Duodenal mucosa (tissue), 2 donors: ENCODE measurements around the gene APCDD1L.

ENCODE experiments used
- H3K27ac ChIP-seq: one replicate; pipeline ENCODE4 v1.7.0; 2013; ENCODE audit warnings: low read depth, low read length
- H3K27me3 ChIP-seq, 2 donors: one replicate each; pipeline ENCODE4 v1.7.0; 2013; ENCODE audit warnings: low read length in 2 of 2, control low read depth in 1 of 2; ENCODE audit not compliant: insufficient read depth in 2 of 2, control insufficient read depth in 1 of 2
- H3K36me3 ChIP-seq, 2 donors: one replicate each; pipeline ENCODE4 v1.7.0; 2013; ENCODE audit warnings: low read length in 2 of 2, control low read depth in 1 of 2; ENCODE audit not compliant: insufficient read depth in 2 of 2, control insufficient read depth in 1 of 2
- H3K4me1 ChIP-seq, 2 donors: one replicate each; pipeline ENCODE4 v1.7.0; 2013; ENCODE audit warnings: low read length in 2 of 2, control low read depth in 1 of 2; ENCODE audit not compliant: insufficient read depth in 2 of 2, control insufficient read depth in 1 of 2
- H3K4me3 ChIP-seq, 2 donors: one replicate each; pipeline ENCODE4 v1.7.0; 2013; ENCODE audit warnings: low read length in 2 of 2, low read depth in 1 of 2
- H3K9ac ChIP-seq, 2 donors: one replicate each; pipeline ENCODE4 v1.7.0; 2013; ENCODE audit warnings: low read length in 2 of 2, low read depth in 1 of 2
- H3K9me3 ChIP-seq, 2 donors: one replicate each; pipeline ENCODE4 v1.7.0; 2013; ENCODE audit warnings: low read length in 2 of 2, control low read depth in 1 of 2; ENCODE audit not compliant: control insufficient read depth in 1 of 2

Gene APCDD1L

DNA sequence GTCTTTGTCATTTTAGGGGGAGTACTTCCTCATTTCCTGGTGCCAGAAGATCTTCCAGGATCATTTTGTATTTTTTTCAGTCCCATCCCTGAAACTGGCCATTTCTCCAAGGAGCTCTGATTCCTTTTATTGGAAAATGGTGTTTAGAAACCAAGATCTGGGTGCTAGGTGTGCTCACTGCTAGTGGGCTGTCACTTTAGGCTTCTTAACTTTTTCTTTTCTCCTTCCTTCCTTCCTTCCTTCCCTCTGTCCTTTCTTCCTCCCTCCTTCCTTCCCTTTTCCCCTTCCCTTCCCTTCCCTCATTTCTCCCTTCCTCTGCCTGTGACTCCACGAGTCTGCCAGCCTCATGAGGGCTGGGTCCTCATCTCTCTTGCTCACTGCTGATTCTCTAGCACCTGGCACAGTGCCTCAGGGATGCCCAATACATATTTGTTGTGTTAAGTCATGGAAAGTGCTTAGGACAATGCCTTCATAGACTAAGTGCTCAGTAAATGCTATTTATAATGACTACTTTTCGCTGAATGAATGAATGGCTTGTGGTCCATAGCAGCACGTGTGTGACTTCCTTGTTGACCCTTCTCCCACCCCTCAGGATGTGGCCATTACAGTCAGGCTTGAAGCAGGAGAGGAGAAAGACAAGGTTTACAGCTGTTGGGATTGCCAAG is 36.9 kb downstream of the APCDD1L start:
- Histone ChIP-seq H3K9ac (no peak overlapping the region), H3K9me3 (peaks cover 0 to 3% of the 10 kb centered on the region in 2 donors), H3K27me3 (peaks cover 0 to 2% of the 10 kb centered on the region in 2 donors), H3K27ac (no peak overlapping the region), H3K4me3 (no peak overlapping the region), H3K4me1 (peaks cover 4 to 10% of the 10 kb centered on the region in 2 donors), H3K36me3 (no peaks in the 10 kb centered on the region)

DNA sequence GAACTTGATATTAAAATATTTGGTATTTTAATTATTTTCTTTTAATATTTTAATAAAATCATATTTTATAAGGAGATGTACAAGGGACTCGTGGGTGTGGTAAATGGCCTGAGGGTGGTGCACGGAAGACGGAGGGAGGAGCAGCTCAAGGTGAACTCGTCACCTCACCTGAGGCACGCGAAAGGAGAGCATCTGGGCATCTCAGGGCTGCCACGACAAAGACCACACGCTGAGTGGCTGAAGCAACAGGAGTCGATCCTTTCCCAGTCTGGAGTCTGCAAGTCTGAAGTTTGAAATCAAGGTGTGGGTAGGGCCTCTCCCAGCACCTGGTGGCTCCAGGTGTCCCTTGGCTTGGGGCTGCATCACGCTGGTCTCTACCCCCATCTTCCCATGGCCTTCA is 39.7 kb downstream of the APCDD1L start:
- no peak overlapping the region for H3K27ac ChIP-seq
- no peak overlapping the region for H3K9ac ChIP-seq
- H3K36me3 ChIP-seq: no peaks in the 10 kb centered on the region
- no peaks in the 10 kb centered on the region for H3K4me1 ChIP-seq
- no peak overlapping the region for H3K4me3 ChIP-seq
- no peaks in the 10 kb centered on the region for H3K27me3 ChIP-seq
- H3K9me3 ChIP-seq: peaks cover 0 to 3% of the 10 kb centered on the region in 2 donors

DNA sequence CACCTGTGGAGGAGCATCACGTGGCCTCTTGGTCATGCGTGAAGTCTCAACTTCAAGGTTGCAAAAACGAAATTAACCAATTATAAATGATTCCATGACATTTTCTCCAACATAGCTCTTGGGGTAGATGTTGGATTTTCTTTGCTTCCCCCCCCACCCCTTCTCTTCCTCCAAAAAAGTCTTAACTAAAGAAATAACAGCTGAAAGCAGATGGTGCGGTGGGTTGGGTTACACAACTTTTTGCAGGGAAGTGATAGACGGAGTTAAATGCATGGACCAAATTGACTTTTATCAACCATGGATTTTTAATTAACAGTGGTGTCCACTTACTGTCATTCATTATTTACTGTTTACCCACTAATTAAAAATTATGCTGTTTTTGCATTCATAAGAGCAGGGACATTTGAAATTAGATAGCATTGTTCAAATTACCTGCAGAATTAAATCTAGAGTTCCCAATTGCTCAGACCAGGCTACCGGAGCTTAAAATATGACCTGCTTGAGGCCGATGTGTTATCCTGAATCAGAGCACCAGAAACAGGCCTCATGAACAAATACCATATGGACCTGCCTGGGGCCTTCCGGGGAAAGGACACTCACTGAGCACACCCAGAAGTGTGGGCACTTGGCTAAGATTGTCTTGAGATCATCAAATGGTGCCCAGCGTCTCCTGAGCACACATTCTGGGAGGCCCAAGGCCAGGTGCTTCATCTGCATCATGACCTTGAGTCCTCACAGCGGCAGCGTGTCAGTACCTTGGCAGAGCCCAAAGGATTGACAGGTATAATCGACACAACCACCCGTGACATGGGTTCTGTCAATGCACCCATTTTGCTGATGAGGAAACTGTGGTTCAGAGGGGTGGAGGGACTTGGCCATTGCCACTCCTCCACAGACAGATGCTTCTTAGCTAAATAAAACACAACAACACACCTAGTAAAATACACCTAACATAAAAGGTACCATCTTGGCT is 41.5 kb downstream of the APCDD1L start:
- H3K4me3 ChIP-seq: no peak overlapping the region
- no peak overlapping the region for H3K27ac ChIP-seq
- no peak overlapping the region for H3K9ac ChIP-seq
- H3K4me1 ChIP-seq: no peaks in the 10 kb centered on the region
- H3K27me3 ChIP-seq: no peaks in the 10 kb centered on the region
- no peaks in the 10 kb centered on the region for H3K36me3 ChIP-seq
- peaks cover 0 to 3% of the 10 kb centered on the region in 2 donors for H3K9me3 ChIP-seq

DNA sequence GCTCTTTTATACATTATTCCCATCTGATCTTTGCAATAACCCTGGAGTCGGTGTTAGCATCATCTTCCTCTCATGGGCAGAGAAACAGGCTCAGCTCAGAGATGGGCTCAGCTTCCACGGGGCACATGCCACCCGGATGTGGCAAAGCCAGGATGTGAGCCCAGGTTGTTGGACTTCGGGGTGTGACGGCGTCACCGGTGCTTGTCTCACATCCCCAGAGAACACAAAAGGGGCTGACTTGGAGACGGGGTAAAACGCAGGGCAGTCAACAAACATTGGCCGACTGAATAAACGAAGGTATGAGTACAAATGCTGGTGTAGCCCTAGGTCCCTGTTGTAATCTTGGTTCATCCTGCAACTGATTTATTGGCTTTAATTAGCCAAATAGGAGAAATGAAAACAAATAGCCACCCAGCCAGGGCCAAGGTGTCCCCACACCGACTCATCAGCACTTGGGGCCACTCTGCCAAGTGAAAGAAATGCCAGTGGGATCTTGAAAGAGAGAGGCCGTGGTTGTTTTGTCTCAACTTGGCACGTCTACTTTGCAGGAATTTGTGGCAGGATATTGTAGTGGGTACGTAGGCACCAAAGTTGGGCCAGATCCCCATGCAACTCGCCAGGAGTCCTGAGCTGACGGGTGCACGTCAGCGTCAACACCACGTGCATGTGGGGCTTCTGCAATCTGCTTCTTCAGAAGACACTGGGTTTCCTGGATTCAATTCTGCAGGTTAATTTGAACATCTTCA is 42.8 kb downstream of the APCDD1L start:
- no peaks in the 10 kb centered on the region for H3K36me3 ChIP-seq
- no peak overlapping the region for H3K27ac ChIP-seq
- H3K4me1 ChIP-seq: no peaks in the 10 kb centered on the region
- no peak overlapping the region for H3K9ac ChIP-seq
- no peak overlapping the region for H3K4me3 ChIP-seq
- no peaks in the 10 kb centered on the region for H3K9me3 ChIP-seq
- H3K27me3 ChIP-seq: no peaks in the 10 kb centered on the region

- no peak overlapping the region for H3K27ac ChIP-seq
Observed at GRCh38 chr20:58471193-58472164, 43.7 kb downstream of the APCDD1L start.

DNA sequence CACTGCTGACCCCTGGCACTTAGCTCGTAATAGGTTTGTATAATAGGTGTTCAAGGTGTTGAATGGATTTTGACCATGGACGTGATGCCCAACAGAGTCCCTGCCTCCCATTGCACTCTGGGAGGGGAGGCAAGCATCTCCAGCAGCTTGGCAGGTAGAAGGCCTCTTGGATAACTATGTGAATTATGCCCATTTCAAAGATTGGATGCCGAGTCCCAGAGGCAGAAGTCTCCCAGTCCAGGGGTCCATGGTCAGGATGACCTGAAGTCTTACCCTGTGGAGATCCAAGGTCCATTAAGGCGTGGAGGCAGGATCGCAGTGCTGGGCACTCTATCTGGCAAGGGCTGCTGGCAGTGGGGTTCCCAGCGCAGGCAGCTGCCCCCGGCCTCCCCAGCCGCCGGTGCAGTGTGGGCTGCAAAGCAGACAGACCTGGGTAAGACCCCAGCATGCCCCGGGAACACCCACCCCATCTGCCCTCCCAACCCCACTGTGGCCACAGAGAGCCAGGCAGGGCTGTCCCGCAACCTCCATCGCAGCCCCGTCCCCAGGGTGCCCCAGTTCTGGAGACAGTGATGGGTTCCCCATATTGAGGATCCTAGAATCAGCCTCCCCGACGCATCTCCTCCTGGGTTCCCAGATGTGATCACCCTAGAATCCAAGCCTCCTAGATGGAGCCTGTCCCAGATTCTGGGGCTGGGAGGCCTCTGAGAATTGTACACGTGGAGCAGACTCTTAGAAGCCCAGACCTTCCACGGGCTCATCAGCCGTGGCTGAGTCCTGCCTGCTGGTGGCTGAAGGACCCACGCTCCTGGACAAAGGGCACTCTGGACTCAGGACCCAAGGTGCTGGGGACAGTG is 44.6 kb downstream of the APCDD1L start:
- Histone ChIP-seq H3K36me3 (no peaks in the 10 kb centered on the region), H3K9me3 (no peaks in the 10 kb centered on the region), H3K27ac (no peak overlapping the region), H3K4me3 (no peak overlapping the region), H3K9ac (no peak overlapping the region), H3K27me3 (no peaks in the 10 kb centered on the region), H3K4me1 (no peaks in the 10 kb centered on the region)

More at GRCh38 chr20:58471193-58472164, 43.7 kb downstream of the APCDD1L start:
- H3K4me1 ChIP-seq: no peaks in the 10 kb centered on the region
- H3K4me3 ChIP-seq: no peak overlapping the region
- H3K9me3 ChIP-seq: no peaks in the 10 kb centered on the region
- no peaks in the 10 kb centered on the region for H3K36me3 ChIP-seq
- no peak overlapping the region for H3K9ac ChIP-seq
- H3K27me3 ChIP-seq: no peaks in the 10 kb centered on the region

DNA sequence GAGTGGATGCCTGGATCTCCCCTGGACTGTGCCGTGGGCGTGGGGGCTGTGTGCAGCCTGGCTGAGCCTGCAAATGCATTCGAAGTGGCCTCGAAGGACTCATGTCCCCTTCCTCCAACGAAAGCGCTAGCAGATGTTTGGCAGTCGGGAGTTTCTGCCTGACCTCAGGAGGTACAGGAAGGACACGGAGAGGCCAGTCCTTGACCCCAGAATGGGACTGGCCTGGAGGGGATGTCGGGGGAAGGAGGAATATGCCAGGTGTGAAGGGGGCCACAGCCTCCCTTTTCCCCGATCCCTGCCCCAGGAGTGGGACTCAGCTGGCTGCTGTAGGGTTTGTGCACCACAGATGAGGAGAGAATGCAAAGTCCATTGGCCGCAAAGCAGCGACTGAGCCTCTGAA is 45.6 kb downstream of the APCDD1L start:
- Histone ChIP-seq H3K4me1 (no peaks in the 10 kb centered on the region), H3K36me3 (no peaks in the 10 kb centered on the region), H3K27me3 (peaks cover 0 to 2% of the 10 kb centered on the region in 2 donors), H3K9me3 (no peaks in the 10 kb centered on the region), H3K4me3 (no peak overlapping the region), H3K27ac (no peak overlapping the region), H3K9ac (no peak overlapping the region)

DNA sequence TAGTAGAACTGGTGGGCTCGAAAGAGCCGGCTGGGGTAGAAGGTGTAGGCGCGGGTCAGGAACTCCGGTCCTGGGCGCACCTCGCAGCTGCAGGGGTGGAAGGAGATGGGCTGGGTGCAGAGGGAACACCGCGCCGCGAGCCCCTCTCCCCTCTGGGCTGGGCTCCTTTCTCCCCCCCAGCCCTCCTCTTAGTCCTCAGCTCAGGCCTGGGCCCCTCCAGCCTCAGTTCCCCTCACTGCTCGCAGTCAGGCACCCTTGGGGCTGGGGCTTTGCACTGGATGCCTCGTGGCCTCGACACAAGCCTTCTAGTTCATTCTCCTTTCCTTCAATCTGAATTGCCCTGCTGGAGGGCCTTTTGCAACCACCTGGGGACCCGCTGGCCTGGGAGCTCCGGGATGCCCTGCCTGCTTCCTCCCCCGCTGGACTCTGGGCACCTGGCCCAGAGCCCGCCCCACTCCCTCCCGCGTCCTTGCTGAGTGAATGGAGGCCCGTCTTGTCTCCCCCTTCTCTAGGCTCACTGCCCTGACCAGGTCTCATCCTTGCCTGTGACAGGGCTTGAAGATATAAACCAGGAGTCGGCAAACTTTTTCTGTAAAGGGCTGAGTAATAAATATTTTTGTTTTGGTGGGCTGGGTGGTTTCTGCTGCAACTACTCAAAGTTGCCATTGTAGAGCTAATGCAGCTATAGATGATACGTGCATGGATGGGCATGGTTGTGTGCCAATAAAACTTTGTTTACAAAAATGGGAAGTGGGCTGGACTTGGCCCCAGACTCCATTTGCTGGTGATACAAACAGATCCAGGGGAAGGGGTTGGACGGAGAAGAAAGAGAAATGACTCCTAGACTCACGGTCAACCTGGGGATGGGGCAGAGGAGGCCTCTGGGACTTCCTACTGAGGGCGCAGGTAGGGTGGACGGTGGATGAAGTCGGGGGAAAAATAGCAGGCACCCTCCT is 47.3 kb downstream of the APCDD1L start:
- no peak overlapping the region for H3K27ac ChIP-seq
- no peaks in the 10 kb centered on the region for H3K36me3 ChIP-seq
- H3K4me3 ChIP-seq: no peak overlapping the region
- H3K9ac ChIP-seq: no peak overlapping the region
- peaks cover 0 to 2% of the 10 kb centered on the region in 2 donors for H3K27me3 ChIP-seq
- no peaks in the 10 kb centered on the region for H3K4me1 ChIP-seq
- no peaks in the 10 kb centered on the region for H3K9me3 ChIP-seq
